Stimulated activated naive CD8-positive, alpha-beta T cell treated with anti-CD3 and anti-CD28 coated beads, Interleukin-15, Interleukin-2, amounts not matched to agents 100 ng/mL and 50 ng/mL, for 24 hours (primary cell): Measurements from ENCODE around the gene ARHGAP26.

Experiments
- H3K27ac Mint-ChIP-seq: one replicate; pipeline ENCODE4 v1.8.0; 2021; ENCODE audit warnings: mild to moderate bottlenecking, mixed read lengths
- H3K27me3 Mint-ChIP-seq: one replicate; pipeline ENCODE4 v1.8.0; 2021; ENCODE audit warnings: mixed read lengths
- H3K36me3 Mint-ChIP-seq: one replicate; pipeline ENCODE4 v1.8.0; 2021; ENCODE audit warnings: low read depth, mixed read lengths
- H3K4me1 Mint-ChIP-seq: one replicate; pipeline ENCODE4 v1.8.0; 2021; ENCODE audit warnings: low read depth, mixed read lengths
- H3K4me3 Mint-ChIP-seq: one replicate; pipeline ENCODE4 v1.8.0; 2021; ENCODE audit warnings: mild to moderate bottlenecking, mixed read lengths
- H3K9me3 Mint-ChIP-seq: one replicate; pipeline ENCODE4 v1.8.0; 2021; ENCODE audit warnings: mixed read lengths

Gene ARHGAP26

DNA sequence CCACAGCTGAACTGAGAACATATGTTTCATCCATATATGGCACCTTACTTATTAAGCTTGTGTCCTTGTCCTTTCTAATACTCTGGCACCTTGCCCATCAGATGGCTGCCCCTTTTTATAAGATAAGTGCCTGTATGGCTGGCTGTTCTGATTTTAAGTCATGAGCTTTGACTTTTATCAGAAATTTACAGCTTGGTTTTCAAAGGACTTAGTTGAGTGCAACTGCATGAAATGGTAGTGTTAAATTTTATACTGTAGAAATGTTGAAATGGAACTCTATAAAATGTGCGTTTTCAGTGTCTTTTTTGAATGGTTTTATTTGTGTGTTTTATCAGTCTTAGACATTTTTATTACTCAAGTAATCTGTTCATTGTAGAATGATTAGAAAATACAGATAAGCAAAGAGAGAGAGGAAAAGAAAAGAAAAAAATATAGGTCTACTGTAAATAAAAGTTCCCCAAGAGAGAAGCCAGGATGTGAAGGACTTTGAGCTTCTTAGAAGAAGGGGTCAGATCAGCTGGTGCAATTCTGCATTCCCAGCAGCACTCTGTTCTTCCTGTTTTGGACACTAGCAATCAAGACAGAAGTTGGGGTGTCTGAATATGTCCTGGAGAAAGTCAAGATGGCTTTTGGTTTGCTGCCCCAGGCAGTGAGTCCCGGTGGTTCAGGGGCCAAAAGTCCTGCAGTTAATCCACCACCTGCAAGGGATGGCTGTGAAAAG lies 38.9 kb downstream of the ARHGAP26 start:
- no peaks in the 10 kb centered on the region for H3K36me3 Mint-ChIP-seq
- no peak overlapping the region for H3K4me3 Mint-ChIP-seq
- no peak overlapping the region for H3K27ac Mint-ChIP-seq
- no peaks in the 10 kb centered on the region for H3K9me3 Mint-ChIP-seq
- no peaks in the 10 kb centered on the region for H3K27me3 Mint-ChIP-seq
- H3K4me1 Mint-ChIP-seq = peaks cover 22% of the 10 kb centered on the region

DNA sequence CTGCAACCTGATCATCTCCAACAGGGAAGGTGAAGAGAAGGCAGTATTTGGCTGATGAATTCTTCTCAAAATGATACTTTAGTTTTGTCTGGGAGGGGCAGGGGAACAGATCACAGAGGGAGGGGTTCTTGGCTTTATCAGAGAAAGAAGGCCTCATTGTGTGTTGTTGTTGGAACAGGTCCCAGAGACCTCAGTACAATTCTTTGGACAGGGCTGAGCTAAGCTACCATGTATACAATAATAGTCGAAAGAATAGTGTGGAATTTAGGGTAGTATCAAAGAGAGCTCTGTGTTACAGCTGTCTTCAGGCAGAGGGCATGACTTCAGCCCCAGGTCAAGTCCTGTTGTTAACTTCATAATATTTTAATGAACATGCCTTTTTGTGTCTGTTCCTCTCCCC lies 39.9 kb downstream of the ARHGAP26 start:
- Mint-ChIP-seq H3K4me1 (peaks cover 22% of the 10 kb centered on the region), H3K27ac (no peak overlapping the region), H3K9me3 (no peaks in the 10 kb centered on the region), H3K36me3 (no peaks in the 10 kb centered on the region), H3K27me3 (no peaks in the 10 kb centered on the region), H3K4me3 (no peak overlapping the region)

DNA sequence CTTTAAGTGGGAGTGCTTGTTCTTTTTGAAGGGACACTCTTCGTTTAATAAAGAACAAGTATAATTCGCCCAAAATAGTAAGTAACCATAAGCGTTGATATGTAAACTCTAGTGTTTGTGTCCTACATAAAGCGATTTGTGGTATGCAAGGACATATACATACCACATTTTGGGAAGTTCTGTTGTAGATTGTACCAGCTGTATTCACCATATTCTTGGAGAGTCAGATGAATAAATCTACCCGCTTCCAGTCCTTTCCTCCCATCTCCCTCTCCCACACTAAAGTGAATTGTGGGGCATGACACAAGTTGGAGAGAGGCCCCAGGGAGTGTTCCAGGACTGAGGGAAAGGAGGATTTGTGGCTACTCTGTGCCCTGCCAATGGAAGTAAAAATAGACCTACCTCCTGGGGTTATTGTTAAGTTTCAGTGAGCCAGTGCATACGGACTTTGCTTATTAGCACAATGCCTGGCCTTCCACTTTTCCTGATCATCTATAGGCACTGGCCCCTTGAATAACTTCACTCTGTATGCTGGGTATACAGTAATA lies 40.6 kb downstream of the ARHGAP26 start:
- Mint-ChIP-seq H3K9me3 (no peaks in the 10 kb centered on the region), H3K27ac (no peak overlapping the region)

DNA sequence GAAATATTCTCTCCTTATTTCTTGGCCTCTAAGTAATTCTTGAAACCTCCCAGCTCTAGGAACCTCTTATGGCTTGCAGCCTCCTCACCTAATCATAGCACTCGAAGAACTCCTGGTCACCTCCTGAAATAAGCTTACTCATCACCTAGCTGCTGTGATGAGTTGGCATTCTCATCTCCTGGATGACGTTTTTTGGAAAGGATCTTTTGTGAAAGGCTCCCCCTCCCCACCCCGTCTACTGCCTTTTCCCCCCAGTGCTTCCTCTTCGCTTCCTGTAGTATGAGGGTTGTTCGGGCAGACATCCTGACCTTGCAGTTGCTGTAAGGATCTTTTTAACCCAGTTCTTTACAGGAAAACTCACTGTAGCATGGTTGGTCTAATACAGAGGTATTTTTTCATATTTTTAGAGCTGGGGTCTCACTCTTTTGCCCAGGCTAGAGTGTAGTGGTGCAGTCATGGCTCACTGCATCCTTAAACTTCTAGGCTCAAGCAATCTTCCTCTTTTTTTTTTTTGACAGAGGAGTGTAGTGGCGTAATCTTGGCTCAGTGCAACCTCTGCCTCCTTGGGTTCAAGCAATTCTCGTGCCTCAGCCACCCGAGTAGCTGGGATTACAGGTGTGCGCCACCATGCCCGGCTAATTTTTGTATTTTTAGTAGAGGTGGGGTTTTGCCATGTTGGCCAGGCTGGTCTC lies 41.8 kb downstream of the ARHGAP26 start:
- Mint-ChIP-seq H3K27ac (no peak overlapping the region), H3K4me1 (peaks cover 31% of the 10 kb centered on the region), H3K9me3 (no peaks in the 10 kb centered on the region), H3K36me3 (peaks cover 3% of the 10 kb centered on the region), H3K4me3 (no peak overlapping the region), H3K27me3 (no peaks in the 10 kb centered on the region)

More for the DNA sequence above, 40.6 kb downstream of the ARHGAP26 start:
- Mint-ChIP-seq H3K4me1 (peaks cover 22% of the 10 kb centered on the region), H3K27me3 (no peaks in the 10 kb centered on the region), H3K36me3 (peaks cover 3% of the 10 kb centered on the region), H3K4me3 (no peak overlapping the region)

DNA sequence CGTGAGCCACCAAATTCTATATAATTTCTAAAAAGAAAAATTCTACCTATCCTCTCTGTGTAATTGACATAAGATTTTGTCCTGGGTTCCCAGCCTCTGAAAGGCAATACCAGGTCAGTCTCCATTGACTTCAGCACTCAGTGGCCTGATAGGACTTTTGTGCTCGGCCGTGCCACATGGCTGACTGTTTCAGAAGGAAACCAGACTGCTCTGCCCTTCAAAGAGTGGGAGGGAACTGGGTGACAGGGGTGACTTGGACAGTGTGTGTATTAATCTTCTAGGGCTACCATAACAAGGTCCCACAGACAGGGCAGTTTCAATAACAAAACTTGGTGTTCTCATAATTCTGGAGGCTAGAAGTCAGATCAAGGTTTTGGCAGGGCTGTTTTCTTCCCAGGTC lies 43.0 kb downstream of the ARHGAP26 start:
- no peak overlapping the region for H3K27ac Mint-ChIP-seq

DNA sequence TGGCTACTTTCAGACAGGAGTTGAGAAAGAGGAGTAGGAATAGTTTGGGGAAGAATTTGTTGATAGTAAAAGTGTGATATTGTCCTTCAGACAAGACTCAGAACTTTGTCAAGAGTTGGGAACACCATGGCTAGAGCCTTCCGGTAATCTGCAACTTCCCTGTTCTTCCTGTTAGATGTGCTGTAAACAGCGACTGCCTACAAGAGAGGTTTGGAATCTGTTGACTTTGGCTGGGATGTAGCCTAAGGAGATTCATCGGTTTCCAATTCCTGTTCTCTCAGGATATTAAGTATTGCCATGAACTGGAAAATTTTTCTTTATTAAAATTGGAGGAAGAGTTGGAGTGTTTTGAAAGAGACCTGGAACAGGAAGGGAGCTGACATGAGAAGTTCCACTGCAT lies 43.9 kb downstream of the ARHGAP26 start:
- Mint-ChIP-seq H3K9me3 (no peaks in the 10 kb centered on the region), H3K4me3 (no peak overlapping the region), H3K36me3 (peaks cover 3% of the 10 kb centered on the region), H3K4me1 (peaks cover 34% of the 10 kb centered on the region), H3K27me3 (no peaks in the 10 kb centered on the region), H3K27ac (no peak overlapping the region)

More for the DNA sequence above, 43.0 kb downstream of the ARHGAP26 start:
- Mint-ChIP-seq H3K9me3 (no peaks in the 10 kb centered on the region), H3K36me3 (peaks cover 3% of the 10 kb centered on the region), H3K4me3 (no peak overlapping the region), H3K4me1 (peaks cover 38% of the 10 kb centered on the region), H3K27me3 (no peaks in the 10 kb centered on the region)

DNA sequence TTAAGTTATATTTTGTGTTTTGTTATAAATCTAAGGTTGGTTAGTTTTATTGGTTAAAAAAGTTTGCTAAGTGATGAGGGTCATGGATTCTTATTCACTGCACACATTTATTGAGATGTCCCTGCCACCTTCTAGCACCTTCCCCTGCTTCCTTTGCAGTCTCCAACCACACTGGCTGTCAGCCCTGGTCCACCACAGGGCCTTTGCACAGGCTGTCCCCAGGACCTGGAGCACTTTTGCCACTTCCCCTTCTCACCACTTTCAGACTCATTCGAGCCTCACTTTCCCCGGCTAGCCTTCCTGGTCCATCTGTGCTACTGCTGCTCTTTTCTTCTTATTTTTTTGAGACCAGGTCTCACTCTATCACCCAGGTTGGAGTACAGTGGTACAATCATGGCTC lies 45.3 kb downstream of the ARHGAP26 start:
- no peak overlapping the region for H3K4me3 Mint-ChIP-seq
- peaks cover 38% of the 10 kb centered on the region for H3K4me1 Mint-ChIP-seq
- H3K9me3 Mint-ChIP-seq = no peaks in the 10 kb centered on the region
- H3K27me3 Mint-ChIP-seq = no peaks in the 10 kb centered on the region
- peaks cover 3% of the 10 kb centered on the region for H3K36me3 Mint-ChIP-seq
- H3K27ac Mint-ChIP-seq = no peak overlapping the region

DNA sequence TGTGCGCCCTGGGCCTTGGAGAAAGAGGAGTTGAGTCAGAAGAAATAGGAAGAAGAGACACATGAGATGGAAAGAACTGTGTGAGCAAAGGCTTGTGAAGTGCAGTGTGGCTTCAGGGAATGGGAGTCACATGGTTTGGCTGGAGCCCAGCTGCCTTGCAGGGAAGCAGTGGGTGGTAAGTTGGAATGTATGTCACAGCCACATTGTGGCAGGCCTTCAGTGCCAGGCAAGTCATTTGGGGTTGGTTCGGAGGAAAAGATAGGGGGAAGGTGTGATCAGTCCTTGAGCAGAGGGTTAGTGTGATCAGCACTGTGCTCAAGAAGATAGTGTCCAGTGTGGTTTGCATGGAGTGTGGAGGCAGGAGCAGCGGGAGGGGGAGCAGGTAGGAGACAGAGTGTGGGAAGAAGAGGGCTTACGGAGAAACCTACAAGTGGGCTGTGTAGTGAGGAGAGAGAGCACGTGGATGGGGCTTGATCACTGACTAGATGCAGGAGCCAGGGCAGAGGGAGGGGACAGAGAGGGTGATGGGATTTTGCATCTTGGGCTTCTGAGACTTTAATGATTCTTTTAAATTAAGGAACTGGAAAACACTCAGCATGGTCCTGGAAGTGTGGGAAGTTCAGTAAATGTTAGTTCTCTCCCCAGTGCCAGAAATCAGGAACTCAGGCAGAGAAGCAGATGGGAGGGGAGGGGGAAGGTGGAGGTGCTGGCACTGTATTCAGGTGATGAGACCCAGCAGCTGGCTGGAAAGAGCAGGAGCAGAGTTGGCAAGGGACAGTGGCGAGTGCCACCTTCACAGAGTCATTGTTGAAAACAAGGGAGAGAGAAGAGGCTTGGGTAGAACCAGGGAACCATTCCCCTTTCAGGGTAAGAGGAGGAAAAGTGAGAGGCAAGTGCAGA lies 46.6 kb downstream of the ARHGAP26 start:
- H3K36me3 Mint-ChIP-seq = peaks cover 7% of the 10 kb centered on the region
- peak overlapping the region; percentile 18 for H3K27ac Mint-ChIP-seq
- H3K27me3 Mint-ChIP-seq = no peaks in the 10 kb centered on the region

DNA sequence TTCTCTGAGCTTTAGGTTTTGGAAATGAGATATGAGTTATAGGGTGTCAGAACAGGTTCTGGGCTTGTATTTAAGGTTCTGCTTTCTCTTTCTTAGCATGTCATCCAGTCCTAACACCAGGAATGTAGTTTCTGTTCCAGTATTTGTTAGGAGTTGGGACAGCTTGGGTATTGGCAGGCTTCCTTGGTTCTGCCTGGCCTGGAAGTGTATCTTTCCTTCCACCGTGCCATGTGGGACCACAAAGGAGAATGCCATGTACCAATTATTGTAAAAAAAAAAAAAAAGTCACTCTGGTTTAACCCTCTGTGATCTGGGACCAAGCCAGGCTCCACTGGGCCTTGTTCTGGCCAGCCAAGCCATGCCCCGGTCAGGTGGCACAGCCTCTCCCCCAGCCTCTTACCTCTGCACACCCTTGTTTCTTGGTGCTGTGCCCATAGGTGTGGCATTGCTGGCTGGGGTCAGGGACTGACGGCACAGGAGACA lies 47.8 kb downstream of the ARHGAP26 start:
- H3K4me1 Mint-ChIP-seq = peaks cover 56% of the 10 kb centered on the region
- H3K27ac Mint-ChIP-seq = no peak overlapping the region
- peaks cover 7% of the 10 kb centered on the region for H3K36me3 Mint-ChIP-seq
- H3K4me3 Mint-ChIP-seq = no peak overlapping the region
- peaks cover 6% of the 10 kb centered on the region for H3K9me3 Mint-ChIP-seq
- H3K27me3 Mint-ChIP-seq = no peaks in the 10 kb centered on the region

More for the DNA sequence above, 46.6 kb downstream of the ARHGAP26 start:
- no peak overlapping the region for H3K4me3 Mint-ChIP-seq
- H3K9me3 Mint-ChIP-seq = peaks cover 6% of the 10 kb centered on the region
- peaks cover 49% of the 10 kb centered on the region for H3K4me1 Mint-ChIP-seq

DNA sequence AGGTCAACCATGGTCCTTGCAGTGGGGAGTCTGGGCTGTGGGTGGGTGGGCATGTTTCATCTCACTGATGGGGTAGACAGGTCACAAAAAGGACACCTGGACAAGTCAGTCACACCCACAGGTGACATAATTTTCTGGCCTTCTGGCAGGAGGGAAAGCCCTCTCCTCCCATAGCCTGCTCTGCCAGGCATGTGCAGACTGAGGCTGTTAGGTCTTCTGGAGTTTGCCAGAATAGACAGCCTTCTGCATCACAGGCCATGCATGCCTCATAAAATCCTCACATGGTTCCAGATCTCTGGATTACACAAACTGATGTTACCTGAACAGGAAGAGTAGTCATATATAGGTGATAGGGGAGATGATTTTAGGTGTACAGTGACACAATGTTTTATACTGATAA lies 49.1 kb downstream of the ARHGAP26 start:
- Mint-ChIP-seq H3K36me3 (peaks cover 7% of the 10 kb centered on the region), H3K27me3 (no peaks in the 10 kb centered on the region), H3K4me1 (peaks cover 69% of the 10 kb centered on the region), H3K4me3 (no peak overlapping the region), H3K9me3 (peaks cover 6% of the 10 kb centered on the region), H3K27ac (no peak overlapping the region)

DNA sequence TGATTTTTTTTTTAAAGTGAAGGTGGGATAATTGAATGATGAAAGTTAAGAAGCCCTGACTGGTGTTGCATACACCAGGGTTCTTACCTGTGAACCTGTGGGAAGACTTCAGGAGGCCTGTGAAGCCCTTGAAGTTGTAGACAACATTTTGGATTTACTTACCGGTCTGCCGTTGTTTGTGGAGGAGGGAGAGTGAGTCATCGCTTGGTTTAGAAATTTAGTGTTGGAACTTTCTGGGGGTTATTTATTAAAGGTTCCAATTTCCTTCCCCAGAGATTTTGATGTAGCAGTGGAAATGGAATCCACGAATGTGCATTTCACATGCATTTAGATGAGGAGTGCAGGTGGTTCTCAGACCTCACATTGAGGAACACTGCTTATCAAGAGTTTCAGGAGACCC lies 49.6 kb downstream of the ARHGAP26 start:
- H3K4me3 Mint-ChIP-seq = no peak overlapping the region
- peaks cover 69% of the 10 kb centered on the region for H3K4me1 Mint-ChIP-seq
- H3K9me3 Mint-ChIP-seq = peaks cover 6% of the 10 kb centered on the region
- H3K27ac Mint-ChIP-seq = no peak overlapping the region
- peaks cover 7% of the 10 kb centered on the region for H3K36me3 Mint-ChIP-seq
- no peaks in the 10 kb centered on the region for H3K27me3 Mint-ChIP-seq

DNA sequence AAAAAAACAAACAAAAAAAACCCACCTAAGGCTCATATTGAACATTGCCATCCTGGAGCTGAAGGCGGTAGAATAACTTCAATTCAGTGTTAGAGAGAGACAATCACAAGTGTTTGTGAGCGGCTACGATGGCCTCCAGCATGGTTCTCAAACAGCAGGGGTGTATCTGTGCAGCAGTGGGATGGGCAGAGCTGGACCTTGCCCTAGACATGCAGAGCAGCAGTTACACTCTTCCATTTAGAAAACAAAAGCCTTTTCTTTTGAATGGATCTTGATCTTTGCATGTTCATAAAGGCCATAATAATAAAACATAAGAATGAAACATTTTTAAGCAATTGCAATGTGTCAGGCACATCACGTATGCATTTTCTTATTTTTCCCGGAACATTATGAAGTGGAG lies 50.3 kb downstream of the ARHGAP26 start:
- Mint-ChIP-seq H3K4me3 (no peak overlapping the region), H3K27me3 (no peaks in the 10 kb centered on the region), H3K27ac (no peak overlapping the region), H3K4me1 (peaks cover 69% of the 10 kb centered on the region), H3K9me3 (peaks cover 6% of the 10 kb centered on the region), H3K36me3 (peaks cover 6% of the 10 kb centered on the region)

DNA sequence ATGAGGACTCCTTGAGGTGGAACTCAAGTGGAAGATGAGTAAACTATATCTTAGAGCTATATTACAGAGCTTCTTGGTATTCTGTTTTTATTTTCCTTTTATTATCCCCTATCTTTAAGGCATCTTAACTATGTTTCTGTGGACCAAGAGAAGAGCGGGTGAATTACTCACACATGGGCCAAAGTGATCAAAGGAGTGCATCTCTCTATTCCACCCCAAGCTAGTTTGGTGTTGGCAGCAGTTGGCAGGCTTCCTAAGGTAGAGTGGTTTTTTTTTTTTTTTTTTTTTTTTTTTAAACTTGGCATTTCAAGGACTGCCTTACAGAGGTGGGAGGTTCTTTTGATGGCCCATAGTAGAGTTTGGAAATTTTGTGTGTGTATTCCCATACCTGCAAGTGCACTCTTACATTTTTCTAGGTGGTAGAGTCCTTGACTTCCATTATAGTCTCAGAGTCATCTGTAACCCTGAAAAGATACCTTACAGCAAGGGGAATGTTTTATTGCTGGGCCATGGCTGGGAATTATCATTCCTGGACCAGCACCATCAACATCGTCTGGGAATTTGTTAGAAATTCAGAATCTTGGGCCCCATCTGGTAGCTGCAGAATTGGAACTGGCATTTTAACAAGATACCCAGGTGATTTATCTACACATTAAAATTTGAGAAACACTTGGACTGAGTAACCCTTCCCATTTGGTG lies 51.0 kb downstream of the ARHGAP26 start:
- Mint-ChIP-seq H3K9me3 (peaks cover 6% of the 10 kb centered on the region), H3K4me3 (no peak overlapping the region), H3K27ac (no peak overlapping the region), H3K4me1 (peaks cover 75% of the 10 kb centered on the region), H3K36me3 (peaks cover 4% of the 10 kb centered on the region), H3K27me3 (no peaks in the 10 kb centered on the region)
